GM12873 (cell line): Measurements from ENCODE around the gene DNAAF5.
A peak's percentile ranks its signal among the peaks of the same experiment; 100 is the strongest.

Experiments used
- TF ChIP-seq, protein P1 (sequence below): IDR thresholded peaks from 2 replicates; pipeline ENCODE4 v1.5.1; 2012; ENCODE audit warnings: low read depth, mild to moderate bottlenecking, moderate library complexity, low read length, control low read depth; ENCODE audit not compliant: insufficient read depth; ENCODE audit errors: missing control alignments

The DNAAF5 gene

DNA sequence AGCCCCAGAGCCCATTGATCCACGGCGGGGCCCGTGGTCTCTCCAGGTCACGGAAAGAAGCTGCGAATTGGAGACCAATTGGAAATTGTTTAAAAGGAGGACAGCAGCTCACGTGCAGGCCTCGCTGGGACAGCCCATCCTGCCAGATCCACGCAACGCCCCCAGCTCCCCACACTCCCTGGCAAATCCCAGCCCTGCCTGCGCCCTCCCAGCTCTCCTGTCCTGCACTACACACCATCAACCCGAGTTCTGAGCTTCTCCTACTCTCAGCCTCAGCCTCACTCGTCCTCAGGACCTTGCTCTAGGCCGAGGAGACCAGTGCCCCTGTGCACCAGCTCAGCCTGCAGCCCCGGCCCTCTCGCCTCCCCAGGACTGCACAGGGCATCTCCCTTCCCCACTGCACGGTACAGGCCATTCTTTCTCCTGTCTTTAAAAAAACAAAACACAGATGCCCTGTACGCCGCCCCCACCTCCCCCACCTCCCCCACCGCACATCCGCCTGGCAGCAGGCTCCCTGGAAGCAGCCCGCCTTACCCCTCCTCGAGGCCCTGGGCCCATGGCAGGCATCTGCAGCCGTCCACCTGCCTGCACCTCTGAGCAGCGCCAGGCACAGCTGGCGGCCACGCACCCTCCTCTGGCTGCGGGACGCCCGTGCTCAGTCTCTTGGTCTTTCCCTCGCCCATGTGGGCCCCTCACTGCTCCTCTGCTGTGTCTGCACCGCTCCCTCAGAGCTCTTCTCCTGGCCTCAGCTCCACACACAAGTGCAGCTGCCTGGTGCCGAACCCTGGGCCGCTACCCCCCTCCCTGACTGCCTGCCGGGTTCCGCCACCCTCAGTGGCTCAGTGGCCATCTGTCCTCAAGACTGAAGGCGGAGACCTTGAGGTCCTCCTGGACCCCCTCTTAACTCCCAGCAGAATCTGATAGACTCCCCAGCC is 57.3 kb downstream of the DNAAF5 start:
- TF ChIP-seq, protein P1, sequence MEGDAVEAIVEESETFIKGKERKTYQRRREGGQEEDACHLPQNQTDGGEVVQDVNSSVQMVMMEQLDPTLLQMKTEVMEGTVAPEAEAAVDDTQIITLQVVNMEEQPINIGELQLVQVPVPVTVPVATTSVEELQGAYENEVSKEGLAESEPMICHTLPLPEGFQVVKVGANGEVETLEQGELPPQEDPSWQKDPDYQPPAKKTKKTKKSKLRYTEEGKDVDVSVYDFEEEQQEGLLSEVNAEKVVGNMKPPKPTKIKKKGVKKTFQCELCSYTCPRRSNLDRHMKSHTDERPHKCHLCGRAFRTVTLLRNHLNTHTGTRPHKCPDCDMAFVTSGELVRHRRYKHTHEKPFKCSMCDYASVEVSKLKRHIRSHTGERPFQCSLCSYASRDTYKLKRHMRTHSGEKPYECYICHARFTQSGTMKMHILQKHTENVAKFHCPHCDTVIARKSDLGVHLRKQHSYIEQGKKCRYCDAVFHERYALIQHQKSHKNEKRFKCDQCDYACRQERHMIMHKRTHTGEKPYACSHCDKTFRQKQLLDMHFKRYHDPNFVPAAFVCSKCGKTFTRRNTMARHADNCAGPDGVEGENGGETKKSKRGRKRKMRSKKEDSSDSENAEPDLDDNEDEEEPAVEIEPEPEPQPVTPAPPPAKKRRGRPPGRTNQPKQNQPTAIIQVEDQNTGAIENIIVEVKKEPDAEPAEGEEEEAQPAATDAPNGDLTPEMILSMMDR, result no peak

DNA sequence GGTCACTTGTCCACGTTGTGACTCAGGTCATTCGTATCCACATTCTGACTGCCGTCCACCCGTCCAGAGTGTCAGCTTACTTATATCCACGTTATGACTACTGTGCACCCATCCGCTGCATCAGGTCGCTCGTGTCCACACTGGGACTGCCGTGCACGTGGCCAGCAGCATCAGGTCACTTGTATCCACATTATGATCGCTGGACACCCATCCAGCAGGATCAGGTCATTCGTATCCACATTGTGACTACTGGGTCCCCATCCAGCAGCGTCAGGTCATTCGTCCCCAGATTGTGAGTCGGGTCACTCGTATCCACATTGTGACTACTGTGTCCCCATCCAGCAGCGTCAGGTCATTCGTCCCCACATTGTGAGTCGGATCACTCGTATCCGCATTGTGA is 58.5 kb downstream of the DNAAF5 start:
- TF ChIP-seq, protein P1, result no peak

DNA sequence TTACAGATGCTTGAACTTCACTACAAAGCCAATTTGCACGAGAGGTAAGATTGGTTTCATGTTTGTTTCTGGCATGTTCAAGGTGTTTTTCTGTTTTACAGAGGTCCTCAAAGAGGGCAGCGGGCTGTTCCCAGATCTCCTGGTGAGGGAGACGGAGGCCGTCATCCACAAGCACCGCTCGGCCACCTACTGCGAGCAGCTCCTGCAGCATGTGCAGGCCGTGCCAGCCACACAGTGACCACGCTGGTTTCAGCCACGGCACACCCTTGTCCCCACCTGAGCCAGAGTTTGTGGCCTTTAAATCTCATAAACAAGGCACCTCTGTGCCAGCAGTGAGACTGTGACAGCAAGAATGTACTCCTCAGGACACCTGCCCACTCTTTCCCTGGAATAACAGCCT is 58.9 kb downstream of the DNAAF5 start:
- TF ChIP-seq, protein P1, result no peak

DNA sequence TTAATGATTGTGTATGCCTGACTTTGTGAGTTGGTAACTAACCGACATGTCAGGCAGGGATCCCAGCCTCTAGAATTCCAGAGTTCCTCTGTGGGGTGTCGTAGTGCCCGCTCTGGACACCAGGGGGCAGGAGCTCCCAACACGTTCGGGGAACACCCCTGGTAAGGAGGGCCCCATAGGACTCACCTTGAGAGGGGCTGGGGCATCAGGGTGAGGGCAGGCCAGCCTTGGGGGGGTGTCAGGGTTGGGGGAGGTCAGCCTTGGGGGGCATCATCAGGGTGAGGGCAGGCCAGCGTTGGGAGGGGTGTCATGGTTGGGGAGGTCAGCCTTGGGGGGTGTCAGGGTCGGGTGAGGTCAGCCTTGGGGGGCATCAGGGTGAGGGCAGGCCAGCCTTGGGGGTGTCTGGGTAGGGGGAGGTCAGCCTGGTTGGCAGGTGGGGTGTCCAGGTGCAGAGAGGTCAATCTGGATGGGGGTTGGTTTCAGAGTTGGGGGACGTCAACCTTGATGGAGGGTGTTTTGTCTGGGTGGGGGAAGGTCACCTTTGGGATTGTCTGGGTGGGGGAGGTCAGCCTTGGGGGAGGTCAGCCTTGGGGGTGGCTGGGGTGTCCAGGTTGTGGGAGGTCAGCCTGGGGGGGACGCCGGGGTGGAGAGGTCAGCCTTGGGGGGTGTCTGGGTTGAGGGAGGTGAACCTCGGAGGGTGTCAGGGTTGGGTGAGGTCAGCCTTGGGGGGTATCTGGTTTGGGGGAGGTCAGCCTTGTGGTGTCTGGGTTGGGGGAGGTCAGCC is 60.2 kb downstream of the DNAAF5 start:
- TF ChIP-seq, protein P1, result peak; percentile 88

DNA sequence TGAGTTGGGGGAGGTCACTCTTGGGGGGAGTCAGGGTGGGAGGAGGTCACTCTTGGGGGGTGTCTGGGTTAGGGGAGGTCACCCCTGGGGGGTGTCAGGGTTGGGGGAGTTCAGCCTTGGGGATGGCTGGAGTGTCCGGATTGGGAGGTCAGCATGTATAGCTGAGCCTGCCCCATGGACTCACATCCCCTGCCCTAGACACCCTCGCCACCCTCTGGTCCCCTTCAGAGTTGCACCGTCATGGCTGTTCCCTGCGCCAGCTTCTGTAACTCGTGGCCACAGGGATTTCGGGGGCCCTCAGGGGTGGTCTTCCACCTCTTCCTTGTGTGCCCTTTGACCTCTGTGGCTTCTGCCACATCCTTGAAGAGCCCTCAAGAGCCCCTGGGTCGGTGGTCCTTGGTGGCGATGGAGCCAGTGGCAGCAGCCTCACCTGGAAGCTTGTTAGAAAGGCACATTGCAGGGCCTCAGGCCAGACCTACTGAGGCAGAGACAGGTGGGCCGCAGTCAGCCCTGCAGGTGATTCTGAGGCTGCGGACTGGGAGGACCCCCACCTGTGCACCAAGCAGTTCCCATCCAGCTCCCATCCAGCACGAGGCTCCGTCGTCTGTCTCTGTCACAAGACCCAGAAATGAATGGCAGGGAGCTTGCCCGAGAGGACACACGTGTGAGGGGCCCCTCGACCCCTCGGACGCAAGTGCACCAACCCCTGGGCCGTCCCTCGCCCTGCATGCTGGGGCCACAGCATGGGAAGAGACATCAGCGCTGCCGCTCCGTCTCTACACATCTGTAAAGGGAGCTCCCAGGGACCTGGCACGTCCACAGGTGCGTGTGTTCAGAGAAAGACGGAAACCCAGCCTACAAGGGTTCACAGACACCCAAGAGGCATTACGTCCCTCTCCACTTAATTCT is 61.1 kb downstream of the DNAAF5 start:
- TF ChIP-seq, protein P1, result no peak

DNA sequence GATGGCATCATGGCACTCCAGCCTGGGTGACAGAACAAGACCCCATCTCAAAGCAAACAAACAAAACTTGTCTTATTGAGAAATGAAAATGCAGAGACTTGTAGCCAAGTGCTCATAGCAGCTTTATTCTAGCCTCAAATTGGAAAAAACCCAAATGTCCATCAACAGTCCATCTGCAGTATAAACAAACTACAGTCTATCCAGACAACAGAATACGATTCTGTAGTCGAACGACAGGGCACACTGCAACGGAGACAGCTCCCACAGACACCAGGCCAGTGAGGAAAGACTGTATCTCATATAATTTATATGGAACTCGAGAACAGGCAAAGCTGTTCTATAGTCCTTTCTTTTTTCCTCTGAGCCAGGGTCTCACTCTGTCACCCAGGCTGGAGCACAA is 65.0 kb downstream of the DNAAF5 start:
- TF ChIP-seq, protein P1, result no peak

DNA sequence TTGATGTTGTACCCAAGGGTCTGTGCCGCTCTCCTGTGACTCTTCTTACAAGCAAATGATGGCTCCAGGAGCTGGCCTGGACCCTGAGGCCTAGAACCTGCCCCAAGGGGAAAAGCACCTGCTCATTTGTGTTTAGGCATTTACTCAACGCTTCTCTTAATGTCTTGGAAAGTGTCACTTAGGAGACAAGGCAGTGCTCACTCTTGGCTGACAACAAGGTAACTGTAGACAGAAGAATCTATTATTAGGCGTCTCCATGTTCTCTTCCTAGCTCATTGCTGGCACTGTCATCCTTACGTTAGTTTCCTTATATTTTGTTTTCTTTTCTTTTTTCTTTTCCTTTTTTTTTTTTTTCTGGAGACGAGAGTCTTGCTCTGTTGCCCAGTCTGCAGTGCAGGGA is 67.7 kb downstream of the DNAAF5 start:
- TF ChIP-seq, protein P1, result no peak
